ENCODE measurements around the gene AFDN.

GRCh38 chr6:167779129-167779992 is 47.4 kb upstream of the AFDN start:
- TF ChIP-seq CTCF (conservative IDR thresholded peaks at IDR 0.05; ENCODE audit: low read length): no peak
- TF ChIP-seq EZH2phosphoT487 (IDR thresholded peaks at IDR 0.05; ENCODE audit: borderline replicate concordance): no peak
